Measurements from ENCODE around the gene PACS1.
"Not testable (repeated sequence)": the region's sequence is repeated elsewhere in the genome, so short reads cannot be mapped to it uniquely, and the experiment has no call there.

Gene PACS1

DNA sequence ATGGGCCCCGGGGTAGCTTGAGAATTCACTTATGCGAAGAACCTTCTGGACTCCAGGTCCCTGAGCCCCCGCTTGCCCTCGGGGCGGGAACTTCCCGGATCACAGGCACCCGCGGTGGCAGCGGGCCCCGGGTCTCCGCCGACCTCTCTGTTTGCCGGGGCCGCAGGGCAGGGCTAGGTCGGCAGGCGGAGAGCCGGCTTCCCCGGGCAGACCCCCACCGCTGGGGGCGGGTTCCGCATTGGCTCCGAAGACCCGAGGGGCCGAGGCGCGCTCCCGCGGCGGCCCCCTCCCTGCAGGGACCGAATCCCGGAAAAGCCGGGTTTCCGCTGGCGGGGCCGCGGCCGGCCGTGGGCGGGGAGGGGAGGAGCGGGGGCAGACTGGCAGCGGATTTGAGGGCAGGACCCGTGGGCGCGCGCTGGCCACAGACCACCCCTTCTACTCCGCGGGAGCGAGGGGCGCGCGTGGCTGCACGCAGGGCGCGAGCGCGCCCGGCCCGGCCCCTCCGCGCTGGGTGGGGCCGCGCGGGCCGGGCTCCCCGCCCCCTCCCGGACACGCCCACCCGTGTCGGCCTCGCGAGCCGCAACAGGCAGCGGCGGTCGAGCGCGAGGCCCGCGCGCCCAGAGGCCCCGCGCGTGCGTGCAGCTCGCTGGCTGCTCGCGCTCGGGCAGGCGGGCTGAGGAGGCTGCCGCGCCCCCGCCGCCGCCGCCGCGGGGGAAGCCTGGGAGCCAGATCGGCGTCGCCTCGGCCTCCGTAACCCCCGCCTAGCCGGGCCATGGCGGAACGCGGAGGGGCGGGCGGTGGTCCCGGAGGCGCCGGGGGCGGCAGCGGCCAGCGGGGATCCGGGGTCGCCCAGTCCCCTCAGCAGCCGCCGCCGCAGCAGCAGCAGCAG lies at the start of gene PACS1:
TSS of gene PACS1 (plus strand) at position 558 of the 889 bp plus-strand sequence. CDS start at position 773, 215 bp downstream.
- DNase-seq, result peak; percentile 55 to 59

DNA sequence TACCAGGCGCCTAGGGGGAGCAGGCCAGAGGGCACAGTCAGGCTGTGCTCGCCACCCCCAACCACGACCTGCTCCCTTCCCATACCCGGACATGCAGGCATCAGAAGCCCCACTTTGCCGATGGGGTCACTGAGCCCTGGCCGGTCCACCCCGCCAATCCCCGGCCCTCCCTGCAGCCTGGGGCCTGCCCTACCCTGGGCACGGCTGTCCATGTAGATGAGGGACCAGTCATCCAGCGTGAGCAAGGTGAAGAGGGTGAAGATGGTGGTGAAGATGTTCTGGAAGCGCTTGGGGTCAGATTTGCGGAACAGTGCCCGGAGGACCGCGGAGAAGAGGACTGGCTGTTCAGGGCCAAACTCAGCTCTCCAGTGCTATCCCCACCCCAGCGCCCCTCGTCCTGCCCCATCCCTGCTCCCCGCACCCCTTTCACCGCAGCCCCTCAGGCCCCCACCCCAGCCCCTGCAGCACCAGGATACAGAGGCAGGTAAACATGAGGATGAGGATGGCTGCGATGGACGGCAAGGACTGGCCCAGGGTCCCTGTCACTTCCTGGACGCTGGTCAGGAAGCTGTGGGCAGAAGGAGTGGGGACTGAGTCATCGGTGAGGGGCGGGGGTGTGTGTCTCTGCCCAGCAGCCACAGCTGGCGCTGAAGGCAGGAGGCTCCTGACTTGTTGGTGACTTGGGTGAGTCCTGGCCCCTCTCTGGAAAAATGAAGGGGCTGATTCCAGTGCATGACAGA lies 49.3 kb upstream of the PACS1 start:
- peak; percentile 71 to 79 for DNase-seq

DNA sequence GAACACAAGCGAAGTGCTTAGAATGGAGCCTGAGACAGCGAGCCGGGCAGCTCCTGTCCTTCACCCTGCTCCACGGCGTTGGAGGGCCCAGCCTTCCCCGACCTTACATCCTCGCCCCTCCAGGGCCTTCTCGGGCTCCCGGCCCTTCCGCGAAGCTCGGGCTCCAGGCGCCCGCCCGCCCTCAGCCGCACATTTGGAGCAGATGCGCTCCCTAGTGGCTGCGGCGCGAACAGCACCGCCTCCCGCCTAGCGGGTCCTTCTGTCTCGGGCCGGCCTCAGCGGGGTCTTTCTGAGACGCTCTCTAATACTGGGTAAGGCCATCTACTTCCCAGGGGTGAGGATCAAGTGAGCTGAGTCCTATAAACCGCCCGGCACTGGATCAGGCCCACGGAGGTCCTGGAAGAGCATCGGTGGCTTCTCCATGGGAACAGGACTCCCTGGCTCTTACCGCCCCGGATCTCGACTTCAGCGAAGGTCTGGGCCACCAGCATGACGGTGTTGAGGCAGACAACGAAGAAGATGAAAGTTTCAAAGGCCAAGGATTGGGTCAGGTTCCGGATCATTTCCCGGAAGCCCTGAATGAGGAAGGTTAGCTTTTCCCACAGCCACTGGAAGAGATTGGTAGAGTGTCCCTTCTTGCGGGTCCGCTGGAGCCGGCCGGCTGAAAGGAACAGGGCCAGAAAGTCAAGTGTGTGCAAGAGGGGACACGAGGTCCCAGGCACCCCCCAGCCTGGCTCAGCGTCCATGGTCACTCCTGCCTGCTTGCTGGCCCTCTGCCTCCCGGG lies 47.5 kb upstream of the PACS1 start:
- DNase-seq, result peak; percentile 35 to 92

DNA sequence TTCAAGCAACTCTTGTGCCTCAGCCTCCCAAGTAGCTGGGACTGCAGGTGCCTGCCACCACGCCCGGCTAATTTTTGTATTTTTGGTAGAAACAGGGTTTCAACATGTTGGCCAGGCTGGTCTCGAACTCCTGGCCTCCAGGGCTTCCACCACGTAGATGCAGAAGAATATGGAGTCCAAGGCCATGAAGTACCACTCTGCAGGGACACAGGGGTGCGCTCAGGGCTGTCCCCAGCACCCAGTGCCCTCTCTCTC lies 47.0 kb upstream of the PACS1 start:
- DNase-seq, result not testable (repeated sequence)

DNA sequence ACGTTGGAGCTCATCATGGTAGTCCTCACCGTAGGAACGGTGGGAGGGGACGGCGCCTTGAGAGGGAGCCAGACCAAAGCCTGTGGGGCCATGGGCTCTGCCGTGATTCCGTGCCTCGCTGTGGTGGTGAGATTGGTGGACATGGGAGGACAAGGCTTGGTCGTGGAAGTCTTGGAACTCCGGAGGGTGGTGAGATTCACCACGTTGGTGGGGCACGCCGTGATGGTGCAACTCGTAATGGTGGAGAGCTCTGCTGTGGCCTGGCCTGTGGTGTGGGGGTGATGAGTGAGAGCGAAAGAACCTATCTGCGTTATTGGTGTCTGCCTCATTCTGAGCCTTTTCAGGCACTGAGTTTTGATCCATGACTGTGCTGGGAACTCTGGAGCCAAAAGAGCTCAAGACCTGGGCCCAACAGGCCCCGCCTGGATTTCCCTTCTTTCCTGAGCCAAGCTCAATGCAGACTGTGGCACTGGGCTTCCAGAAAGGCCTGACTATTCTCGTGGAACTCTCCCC lies 44.0 kb upstream of the PACS1 start, which contains the start of gene CATSPER1:
TSS of gene CATSPER1 (minus strand) at position 463 of the 513 bp plus-strand sequence. CDS start at position 363, 100 bp downstream.
- DNase-seq, result no peak

DNA sequence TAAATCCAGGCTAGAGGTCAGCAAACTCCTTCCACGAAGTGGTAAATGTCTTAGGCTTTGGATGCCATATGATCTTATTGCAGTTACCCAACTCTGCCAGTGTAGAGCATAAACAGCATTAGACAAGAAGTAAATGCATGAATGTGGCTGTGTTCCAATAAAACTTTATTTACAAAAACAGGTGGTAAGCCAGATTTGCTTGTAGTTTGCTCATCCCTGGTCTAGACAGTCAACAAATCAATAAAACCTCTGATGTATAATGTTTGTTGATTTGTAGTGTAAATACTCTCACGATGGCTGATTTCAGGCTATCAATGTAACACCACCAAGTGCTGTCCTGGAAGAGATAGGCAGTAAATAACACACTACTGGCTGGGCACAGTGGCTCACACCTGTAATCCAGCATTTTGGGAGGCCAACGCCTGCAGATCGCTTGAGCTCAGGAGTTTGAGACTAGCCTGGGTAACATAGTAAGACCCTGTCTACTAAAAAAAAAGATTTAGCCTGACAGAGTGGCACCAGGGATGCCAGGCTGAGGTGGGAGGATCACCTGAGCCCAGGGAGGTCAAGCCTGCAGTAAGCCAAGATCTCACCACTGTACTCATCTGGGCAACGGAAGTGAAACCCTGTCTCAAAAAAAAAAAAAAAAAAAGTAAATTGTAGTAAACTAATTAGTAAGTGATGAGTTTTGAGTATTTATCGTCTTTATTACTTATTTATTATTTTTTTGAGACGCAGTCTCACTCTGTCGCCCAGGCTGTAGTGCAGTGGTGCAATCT lies 36.9 kb upstream of the PACS1 start:
- no peak for DNase-seq

DNA sequence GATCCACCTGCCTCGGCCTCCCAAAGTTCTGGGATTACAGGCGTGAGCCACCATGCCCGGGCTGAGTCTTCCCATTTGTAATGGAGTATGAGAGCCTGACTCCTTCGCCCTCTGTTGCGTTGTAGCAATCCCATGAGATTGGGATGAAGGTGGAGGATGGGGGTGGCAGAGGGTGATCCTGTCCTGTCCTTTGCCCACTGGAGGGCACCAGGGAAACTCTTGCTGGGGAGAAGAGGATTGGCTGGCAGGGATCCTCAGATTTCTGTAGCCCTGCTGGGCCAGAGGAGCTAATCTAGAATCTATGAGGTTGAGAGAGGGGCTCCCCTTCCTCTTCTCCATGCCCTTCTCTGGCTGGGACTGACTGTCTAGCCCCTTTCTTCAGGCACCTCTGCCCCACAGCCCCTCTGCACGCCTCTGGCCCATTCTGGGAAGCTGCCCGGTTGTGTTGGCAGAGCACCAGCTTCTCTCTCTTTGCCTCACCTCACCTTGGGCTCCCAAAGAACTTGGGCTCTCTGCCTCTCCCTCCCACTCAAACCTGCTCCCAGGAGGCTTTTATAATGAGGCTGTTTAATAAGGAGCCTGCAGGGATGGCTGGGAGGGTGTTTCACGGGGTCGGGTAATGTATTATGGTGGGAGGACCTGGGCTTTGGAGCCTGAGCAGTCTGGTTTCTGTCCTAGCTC lies 34.3 kb upstream of the PACS1 start:
- DNase-seq, result no peak

DNA sequence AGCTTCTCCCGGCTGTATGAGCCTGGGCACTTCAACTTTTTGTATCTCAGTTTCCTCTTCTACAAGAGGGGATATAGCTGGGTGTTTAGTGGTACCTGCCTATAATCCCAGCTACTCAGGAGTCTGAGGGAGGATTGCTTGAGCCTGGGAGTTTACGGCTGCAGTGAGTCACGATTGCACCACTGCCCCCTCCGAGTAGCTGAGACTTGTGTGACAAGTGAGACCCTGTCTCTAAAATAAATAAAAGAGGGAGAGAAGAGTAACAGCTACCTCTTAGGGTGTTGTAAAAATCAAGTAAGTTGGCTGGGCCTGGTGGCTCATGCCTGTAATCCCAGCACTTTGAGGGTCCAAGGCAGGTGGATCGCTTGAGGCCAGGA lies 33.8 kb upstream of the PACS1 start:
- no peak for DNase-seq

DNA sequence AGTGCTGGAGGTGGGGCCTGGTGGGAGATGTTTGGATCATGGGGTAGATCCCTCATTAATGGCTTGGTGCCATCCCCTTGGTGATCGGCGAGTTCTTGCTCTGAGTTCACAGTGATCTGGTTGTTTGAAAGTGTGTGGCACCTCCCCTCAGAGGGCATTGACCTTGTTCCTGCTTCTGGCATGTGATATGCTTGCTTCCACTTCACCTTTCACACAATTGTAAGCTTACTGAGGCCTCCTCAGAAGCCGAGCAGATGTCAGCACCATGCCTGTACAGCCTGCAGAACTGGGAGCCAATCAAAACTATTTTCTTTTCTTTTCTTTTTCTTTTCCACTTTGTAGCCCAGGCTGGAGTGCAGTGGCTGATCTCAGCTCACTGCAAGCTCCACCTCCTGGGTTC lies 32.7 kb upstream of the PACS1 start:
- no peak for DNase-seq

DNA sequence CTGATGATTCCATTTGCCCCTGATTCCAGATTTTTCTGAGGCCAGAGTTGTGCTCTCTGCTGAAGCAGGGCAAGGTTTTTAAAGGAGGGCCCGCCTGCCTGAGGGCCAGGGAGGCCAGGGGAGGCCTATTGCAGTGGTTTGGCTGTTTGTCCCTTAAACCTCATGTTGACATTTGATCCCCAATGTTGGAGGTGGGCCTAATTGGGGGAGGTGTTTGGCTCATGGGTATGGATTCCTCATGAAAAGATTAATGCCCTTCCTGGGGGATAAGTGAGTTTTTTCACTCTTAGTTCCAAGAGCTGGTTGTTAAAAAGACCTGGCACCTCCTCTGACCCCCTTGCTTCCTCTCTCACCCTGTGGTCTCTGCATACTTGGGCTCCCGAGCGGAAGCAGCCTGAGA lies 30.3 kb upstream of the PACS1 start:
- no peak for DNase-seq

DNA sequence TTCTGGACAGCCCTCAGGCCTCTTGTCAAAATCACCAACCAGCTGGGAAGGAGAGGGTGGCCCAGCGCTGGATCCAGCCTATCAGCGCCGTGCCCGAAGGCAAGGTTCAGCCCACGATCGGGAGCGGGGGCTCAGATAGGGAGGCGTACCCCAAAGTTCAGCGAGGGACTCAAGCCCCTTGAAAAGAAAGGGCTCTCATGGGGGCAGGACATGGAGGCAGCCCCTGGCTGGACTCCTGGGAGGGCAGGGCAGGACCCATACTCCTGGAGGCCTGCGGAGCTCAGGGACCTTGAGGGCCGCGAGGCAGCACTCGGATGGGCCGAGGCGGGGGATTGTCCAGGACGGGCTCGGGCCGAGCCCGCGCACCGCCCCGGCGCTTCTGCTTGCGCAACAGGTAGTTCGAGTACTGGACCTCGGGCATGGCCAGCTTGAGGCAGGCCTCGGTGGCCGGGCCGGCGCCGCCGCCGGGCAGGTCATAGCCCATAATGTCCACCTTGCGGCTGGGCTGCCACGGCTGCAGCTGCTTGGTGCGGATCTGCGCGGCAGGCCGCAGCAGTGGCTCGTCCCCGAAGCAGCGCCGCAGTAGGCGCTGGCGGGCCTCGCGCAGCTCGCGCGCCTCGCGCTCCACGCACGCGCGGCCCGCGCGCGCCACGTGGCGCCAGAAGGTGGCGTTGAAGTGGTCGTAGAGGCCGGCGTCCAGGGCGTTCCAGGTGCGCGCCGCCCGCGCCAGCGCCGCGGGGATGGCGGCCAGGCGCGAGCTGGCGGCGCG lies 27.7 kb upstream of the PACS1 start:
- no peak for DNase-seq

DNA sequence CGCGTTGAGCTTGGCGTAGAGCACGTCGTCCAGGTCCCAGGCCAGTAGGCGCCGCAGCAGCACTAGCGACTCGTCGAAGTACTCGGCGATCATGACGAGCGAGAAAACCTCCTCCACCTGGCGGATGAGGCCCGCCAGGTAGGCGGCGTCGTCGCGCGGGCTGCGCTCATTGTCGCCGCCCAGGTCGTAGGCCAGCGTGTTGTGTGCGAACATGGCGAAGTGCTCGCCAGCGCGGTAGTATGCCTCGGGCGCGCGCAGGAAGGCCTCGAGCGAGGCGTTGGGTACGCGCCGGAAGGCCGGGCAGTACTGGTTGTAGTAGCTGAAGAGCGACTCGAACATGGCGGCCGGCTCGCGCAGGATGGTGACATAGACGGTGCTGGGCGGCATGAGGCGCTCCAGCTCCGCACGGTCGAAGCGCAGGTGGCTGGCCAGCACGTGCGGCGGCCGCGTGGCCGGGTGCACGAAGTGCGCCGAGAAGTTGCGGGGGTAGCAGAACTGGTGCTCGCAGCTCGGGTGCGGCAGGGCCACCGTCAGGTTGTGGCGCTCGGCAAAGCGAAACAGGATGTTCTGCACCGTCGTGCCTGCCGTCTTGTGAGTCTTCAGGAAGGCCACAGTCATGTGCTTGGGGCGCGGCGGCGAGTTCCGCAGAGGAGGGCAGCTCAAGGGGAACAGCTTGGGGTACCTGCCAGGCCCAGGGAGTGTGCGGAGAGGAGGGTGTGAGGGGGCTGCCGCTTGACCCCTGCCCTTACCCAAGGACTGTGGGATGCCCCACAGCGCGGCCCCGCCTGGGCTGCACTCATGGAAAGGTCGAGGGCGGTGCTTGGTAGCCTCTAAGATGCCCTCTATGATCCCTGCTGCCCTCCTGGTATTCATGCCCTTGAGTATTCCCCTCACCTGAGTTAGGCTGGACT lies 26.8 kb upstream of the PACS1 start:
- no peak for DNase-seq

DNA sequence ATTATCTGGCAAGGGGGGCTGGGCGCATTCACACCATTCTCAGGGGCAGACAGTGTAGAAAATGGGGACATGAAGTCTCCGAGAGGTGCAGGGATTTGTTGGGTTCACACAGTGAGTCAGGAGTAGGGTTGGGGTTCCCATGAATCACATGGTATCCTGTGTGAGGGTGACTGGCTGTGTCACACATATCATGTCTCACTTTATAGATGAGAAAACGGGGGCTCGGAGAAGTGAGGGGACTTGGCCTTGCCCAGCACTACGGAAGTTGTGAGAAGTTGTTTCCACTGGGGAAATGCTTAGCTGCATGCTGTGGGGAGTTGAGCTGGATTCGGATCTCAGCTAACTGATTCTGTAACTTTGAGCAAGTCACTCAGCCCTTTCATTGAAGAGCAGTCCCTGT lies 25.3 kb upstream of the PACS1 start:
- peak in 1 of 2 donors; percentile 17 for DNase-seq

DNA sequence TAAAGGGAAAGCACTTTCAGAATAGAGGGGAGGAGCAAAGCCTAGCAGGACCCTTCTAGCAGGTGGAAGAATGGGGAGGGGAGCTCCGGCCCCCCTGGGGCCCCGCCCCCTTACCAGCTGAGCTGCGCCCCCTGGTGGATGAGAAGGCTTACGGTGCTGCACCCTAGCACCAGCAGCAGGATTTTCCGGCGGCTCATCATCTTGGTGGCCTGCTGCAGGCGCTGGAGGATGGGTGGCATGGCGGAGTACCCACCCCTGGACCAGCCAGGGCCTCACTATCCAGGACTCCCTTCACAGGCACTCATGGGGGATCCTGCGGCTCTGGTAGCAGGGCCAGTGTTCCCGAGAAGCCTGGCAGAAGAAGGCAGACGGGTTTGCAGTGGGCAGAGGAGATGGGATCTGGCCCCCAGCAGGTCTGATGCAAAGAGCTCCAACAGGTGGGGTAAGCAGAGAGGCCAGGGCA lies 24.9 kb upstream of the PACS1 start:
- DNase-seq, result peak; percentile 54 to 84

DNA sequence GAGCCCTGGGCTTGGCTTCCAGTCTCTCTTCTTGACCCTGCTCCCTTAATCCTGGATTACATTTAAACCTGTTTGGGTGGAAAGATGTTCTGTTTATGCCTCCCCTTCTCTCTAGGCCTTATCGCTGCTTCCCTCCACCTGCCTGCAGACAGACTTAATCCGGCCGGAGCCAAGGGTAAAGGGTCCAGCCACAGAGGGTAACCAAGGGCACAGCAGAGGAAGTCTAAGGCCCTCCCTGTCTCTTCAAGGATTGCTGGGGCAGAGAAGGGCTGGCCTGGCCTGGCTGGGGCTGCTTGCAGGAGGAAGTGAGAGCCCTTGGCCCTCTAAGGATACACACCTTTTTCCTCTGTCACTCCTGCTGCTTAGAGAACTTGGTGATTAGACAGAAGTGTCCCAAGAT lies 23.2 kb upstream of the PACS1 start:
- no peak for DNase-seq

DNA sequence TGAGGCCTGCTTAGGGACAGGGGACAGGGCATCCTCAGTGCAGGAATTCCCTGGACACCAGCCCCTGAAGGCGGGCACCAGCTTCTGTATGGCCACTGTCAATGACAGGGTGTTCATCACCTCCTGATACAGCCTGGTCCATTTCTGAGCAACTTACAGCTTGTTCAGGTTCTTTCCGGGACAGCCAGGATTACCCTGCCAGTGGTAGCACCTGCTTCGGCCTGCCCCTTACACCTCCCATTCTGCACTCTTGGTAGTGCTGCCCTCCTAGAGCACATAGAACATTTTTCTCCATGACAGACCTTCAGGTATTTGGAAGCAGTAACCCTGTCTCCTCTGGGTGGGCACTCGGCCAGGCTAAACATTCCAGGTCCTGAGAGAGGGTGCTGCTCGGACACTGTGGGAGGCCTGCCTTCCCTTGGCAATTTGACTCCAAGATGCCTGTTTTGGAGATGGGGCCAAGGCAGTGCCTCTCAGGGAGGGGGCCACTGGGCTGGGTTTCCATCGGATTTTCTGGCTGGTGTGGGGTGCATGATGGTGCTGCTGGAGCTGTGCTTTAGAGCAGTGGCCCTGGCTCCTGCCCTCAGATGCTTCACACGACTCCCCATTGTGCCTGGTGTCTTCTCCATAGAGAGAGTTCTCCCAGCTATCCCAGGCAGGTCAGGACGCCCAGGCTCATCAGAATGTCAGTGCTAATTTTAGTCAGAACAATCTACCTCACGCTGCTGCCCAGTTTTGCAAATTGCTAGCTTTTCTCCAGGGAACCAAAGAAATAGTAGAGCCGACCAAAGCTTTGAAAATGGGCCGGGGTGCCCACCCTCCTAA lies 22.3 kb upstream of the PACS1 start:
- no peak for DNase-seq

DNA sequence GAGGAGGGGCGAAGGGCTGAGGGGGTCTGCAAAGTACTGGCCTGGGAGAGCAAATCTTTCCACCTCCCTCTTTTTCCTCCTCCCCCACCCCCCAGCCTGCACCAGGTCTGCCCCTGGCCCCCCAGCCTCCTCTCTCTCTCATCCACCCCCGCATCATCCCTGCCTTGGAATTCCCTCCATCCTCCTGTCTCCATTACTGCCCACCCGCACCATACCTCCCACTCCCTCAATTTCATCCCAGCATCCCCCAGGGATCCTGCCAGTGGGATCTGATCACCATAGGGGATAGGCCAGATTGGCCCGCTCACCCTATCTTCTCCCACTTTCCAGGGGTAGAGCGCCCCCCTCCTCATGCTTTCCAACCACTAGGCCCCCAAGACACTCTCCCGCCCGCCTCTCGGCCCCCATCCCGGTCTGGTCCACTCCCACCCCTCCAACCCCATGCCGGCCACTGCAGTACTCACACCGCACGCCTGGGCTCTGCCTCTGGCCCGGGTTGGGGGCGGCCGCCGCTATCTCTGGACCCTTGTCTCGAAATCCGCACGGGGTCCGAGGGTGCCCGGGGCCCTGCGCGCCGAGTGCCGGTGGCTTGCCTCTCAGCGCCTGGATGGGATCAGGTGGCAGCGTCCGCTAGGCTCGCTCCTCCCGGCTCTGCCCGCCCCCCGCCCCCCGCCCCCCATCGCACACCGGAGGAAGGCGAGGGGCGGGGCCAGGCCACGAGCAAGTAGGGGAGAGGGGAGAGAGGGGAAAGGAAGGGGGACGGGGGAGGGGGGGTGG lies 21.3 kb upstream of the PACS1 start, which contains the start of gene GAL3ST3:
TSS of gene GAL3ST3 (minus strand) at position 615 of the 777 bp plus-strand sequence. CDS start 3,746 bp downstream, outside the sequence.
- no peak for DNase-seq

Measured in inflammatory macrophage treated with lipopolysaccharide for 1 hour (primary cell).